D721Med (cell line): Measurements from ENCODE around the gene UQCRC2.

Experiments used
- DNase-seq: peaks from one replicate; pipeline ENCODE4 v3.0.0; 2011; ENCODE audit warnings: low spot score; ENCODE audit not compliant: insufficient read length
- FAIRE-seq: peaks from 2 replicates; lab custom pipeline; 2011; peaks lifted over from hg19 to GRCh38; lab: Jason Lieb, UNC
- TF ChIP-seq, protein P1 (sequence below): IDR thresholded peaks from 2 replicates; pipeline ENCODE4 v1.5.1; 2012; ENCODE audit warnings: mild to moderate bottlenecking, control low read depth; ENCODE audit not compliant: insufficient read depth; ENCODE audit errors: missing control alignments

Gene UQCRC2

GRCh38 chr16:21949713-21950260 is 3.4 kb upstream of the UQCRC2 start:
- TF ChIP-seq, protein P1, sequence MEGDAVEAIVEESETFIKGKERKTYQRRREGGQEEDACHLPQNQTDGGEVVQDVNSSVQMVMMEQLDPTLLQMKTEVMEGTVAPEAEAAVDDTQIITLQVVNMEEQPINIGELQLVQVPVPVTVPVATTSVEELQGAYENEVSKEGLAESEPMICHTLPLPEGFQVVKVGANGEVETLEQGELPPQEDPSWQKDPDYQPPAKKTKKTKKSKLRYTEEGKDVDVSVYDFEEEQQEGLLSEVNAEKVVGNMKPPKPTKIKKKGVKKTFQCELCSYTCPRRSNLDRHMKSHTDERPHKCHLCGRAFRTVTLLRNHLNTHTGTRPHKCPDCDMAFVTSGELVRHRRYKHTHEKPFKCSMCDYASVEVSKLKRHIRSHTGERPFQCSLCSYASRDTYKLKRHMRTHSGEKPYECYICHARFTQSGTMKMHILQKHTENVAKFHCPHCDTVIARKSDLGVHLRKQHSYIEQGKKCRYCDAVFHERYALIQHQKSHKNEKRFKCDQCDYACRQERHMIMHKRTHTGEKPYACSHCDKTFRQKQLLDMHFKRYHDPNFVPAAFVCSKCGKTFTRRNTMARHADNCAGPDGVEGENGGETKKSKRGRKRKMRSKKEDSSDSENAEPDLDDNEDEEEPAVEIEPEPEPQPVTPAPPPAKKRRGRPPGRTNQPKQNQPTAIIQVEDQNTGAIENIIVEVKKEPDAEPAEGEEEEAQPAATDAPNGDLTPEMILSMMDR = no peak
- DNase-seq (no peak), FAIRE-seq (no peak)

DNA sequence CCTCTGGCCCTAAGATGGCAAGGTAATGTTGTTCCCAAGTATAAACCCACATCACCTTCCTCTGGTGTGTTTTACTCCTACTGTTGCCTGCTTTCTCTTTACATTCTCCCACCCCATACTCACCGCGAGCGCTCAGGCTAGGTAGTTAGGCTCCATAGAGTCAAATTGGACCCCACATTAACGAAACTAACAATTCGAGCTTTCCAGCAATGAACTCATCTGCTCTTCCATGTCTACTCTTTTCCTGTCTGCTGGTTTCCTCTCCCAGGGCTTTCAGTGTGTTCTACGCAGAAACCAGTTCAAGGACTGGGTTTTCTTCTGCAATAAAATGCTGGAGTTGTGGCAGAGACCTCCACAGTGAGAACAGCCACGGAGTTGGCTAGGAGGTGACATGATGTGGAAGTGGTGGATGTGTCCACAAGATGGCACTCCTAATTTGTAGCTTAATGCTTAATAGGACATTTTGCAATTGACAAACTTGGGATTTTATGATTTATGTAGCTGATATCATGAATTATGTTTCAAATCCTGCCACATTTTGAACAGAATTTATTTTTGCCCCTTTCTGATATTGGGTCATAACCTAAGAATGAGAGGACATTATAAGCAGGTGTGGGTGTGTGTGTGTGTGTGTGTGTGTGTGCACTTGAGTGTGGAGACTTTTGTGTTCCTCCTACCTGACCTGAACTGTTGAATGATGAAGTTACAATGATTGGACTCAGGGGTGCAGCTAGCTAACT is 2.2 kb upstream of the UQCRC2 start:
- TF ChIP-seq, protein P1 = peak; percentile 48
- no peak for FAIRE-seq
- DNase-seq = no peak

DNA sequence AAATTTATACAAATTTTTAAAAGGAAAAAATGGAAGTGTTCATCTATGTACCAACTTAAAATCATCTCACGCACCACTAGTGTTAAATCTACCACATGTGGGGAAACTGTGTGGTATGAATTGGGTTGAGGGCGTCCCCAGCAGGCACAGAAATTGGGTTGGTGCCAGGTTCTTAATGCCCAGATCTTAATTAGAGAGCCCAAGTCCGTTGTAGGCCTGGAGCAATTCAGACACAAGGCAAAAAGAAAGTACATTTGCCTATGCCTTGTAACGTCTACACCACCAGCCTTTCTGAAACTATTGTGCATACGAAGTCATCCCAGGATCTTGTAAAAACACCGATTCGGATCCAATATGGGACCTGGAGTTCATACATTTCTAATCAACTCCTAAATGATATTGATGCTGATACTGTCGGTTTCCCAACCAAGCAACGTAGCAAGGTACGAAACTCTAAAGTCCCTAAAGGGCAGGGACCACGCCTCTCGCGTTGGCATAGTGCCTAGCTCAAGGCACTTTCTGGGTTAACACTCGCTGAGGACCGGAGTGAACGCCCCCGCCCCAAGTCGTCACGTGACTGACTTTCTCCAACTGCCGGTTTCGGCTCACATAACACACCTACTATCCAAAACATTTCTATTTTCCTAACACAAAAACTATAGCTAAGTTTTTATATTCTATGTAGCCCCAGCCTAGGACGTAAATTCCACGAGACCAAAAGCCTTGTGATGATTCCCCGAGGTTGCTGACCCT is 945 bp upstream of the UQCRC2 start:
- TF ChIP-seq, protein P1 = no peak
- DNase-seq = no peak
- FAIRE-seq = no peak

- TF ChIP-seq, protein P1 = no peak
- DNase-seq (no peak), FAIRE-seq (no peak)
Observed at GRCh38 chr16:21953541-21953902, 361 bp downstream of the UQCRC2 start.

DNA sequence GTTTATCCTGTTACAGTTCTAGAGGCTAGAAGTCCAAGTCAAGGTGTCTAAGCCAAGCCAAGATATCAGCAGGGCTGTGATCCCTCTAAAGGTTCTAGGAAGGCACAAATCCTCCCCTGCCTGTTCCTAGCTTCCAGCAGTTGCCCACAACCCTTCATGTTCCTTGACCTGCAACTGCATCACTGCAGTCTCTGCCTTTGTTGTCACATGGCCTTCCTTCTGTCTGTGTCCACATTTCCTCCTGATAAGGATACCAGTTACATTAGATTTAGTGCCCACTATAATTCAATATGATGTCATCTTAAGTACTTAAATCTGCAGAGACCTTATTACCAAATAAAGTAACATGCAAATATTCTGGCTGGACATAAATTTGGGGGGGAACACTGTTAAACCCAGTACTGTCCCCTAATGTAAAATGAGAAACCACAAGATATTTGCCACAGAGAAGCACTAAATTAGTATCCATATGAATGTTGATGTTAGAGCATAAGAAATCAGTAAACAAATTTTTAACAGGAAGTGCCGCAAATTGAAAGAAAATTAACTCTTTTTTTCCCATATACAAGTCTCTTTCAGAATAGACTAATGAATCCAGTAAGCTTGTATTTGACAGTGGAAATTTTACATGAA is 4.7 kb downstream of the UQCRC2 start:
- DNase-seq (no peak), FAIRE-seq (no peak)
- TF ChIP-seq, protein P1 = no peak

- DNase-seq (no peak), FAIRE-seq (no peak)
- TF ChIP-seq, protein P1 = no peak
Observed at GRCh38 chr16:21959050-21959449, 5.9 kb downstream of the UQCRC2 start.
